ENCODE results near the gene FAM8A1.

Gene FAM8A1

GRCh38 chr6:17602888-17603287 is 2.8 kb downstream of the FAM8A1 start:
- no peak for DNase-seq (ENCODE audit: low spot score)

GRCh38 chr6:17606606-17607005 is 6.5 kb downstream of the FAM8A1 start:
- DNase-seq (ENCODE audit: low spot score) = no peak

DNA sequence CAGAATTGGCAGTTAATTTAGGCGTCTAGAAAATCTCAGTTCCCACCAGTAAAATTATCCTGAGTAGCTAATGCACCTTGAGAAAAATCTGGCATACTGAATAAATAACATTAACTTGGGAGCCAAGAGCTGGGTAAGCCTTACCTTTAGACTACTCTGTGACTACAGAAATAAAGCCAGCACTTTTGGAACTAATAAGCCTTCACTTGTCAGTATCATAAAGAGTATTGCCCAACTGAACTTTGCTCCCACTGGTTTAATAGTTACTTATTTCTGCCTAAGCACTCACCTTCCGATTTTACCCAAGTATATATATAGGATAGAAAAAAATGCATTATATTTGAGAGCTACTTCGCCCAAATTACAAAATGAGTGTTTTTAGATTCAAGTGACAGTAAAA is 10.7 kb downstream of the FAM8A1 start:
- DNase-seq (ENCODE audit: low spot score) = no peak

GRCh38 chr6:17612048-17612447 is 11.9 kb downstream of the FAM8A1 start:
- no peak for DNase-seq (ENCODE audit: low spot score)

GRCh38 chr6:17615794-17616193 is 15.7 kb downstream of the FAM8A1 start:
- DNase-seq (ENCODE audit: low spot score) = no peak

DNA sequence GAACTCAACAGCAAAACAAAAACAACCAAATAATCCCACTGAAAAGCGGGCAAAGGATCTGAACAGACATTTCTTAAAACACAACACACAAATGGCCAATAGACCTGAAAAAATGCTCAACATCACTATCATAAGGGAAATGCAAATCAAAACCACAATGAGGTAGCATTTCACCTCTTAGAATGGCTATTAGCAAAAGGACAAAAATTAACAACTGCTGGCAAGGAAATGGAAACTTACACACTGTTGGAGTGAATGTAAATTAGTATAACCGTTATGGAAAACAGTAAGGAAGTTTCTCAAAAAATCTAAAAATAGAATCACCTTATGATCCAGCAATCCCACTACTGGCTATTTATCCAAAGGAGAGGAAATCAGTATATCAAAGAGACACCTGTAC is 20.9 kb downstream of the FAM8A1 start:
- DNase-seq (ENCODE audit: low spot score) = no peak

- DNase-seq (ENCODE audit: low spot score) = no peak
Observed at GRCh38 chr6:17622144-17622543, 22.0 kb downstream of the FAM8A1 start.

DNA sequence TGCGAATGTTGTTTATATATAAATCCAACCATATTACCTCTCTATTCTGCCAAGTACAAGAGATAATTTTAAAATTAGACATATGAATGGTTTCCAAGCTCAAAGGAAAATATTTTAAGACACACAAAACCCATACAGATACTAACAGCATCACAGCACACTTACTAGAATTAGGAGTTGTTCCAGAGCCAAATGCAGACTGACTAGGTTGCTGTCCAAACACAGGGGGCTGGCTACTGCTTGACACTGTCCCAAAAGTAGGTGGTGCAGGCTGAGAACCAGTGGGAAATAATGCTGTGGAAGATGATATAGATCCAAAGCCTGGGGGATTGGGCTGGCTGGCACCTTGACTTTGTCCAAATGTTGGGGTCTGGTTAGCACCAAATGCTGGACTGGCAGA is 24.3 kb downstream of the FAM8A1 start:
- DNase-seq (ENCODE audit: low spot score) = no peak

DNA sequence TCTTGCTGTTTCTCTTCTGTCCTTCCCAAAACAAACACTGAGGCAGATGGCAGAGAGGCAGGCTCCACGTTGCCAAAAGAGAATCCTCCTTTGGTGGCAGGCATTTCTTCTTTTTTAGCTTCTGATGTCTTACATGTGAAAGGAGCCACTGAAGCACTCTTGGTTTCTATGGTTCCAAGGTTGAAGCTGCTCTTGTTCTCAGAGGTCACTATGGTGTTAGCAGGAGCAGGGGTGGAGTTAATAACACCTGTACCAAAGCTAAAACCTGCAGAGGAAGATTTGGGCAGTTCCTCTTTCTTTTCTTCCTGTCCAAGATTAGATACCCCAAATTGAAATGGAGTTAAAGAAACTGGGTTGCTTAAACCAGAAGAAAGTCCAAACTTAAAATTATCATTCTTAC is 28.8 kb downstream of the FAM8A1 start:
- no peak for DNase-seq (ENCODE audit: low spot score)

DNA sequence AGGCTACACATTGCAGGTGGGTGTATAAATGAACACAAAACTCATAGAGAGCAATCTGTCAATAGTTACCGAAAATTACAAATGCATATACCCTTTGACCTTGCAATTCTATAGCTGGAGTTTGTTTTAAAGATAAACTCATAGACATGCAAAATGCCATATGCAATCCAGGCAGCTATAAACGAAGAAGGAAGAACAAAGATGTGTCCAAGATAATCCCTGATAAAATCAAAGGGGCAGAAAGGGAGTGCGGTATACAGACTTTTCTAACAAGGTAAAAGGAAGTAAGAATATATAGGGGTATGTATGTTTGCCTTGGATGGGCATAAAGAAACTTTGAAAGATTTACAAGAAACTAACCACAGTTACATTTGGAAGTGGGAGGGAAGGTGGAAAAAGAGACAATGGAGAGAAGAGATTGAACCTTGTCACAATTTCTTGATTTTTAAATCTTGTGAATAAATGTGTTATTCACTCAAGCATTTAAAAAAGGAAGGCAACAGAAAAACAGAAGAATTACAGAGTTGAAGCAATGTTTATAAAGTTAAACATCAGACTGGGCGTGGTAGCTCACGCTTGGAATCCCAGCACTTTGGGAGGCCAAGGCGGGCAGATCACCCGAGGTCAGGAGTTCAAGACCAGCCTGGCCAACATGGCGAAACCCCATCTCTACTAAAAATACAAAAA is 29.9 kb downstream of the FAM8A1 start:
- DNase-seq (ENCODE audit: low spot score) = no peak

- DNase-seq (ENCODE audit: low spot score) = no peak
Observed at GRCh38 chr6:17630511-17631073, 30.5 kb downstream of the FAM8A1 start.

DNA sequence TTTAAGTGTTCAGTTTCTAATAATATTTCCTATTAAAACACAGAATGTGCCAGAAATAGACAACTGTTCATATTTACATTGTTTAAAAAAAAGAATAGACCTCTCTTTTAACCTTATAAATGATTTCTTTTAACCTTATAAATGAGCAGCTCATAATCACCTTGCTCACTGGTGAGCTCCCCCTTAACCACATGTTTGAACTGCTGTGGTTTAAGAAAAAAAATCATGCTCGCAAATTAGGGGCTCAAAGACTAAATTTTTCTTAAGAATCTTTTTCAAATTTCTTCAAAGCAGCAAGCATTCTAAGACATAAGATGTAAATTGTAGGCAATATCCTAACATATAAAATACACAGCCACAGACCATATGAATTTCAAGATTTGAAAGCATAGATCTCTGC is 32.8 kb downstream of the FAM8A1 start:
- DNase-seq (ENCODE audit: low spot score) = peak; percentile 12

DNA sequence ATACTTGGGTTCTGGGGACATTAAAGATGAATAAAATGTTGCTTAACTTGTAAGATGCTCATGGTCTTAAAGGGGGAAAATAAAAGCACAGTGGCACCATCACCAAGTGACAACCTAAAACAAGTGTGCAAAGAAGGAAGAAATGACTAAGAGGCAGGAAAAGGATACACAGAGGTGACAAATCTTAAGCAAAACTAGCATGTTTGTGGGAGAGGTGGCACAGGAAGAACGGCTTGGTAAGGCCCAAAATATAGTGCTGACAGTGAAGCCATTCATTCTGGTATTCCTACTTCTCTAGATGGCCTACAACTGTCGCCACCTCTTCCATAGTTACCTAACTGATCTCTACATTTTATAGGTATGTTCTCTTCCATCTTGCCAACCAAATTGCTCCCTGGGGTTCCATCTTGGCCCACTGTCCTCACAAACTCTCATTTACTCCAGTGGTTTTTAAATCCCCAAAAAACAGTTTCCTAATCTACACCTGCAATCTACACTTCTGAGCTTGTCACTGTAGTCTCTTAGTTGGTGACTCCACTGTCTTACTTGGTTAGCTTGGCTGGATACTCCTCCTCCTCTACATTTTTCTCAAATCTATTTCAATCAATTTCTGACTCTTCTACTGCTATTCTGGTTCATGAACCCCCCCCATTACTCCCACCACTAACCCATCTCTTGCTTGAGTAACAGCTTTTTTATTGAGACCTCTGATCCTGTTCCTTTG is 33.5 kb downstream of the FAM8A1 start:
- peak; percentile 49 for DNase-seq (ENCODE audit: low spot score)

DNA sequence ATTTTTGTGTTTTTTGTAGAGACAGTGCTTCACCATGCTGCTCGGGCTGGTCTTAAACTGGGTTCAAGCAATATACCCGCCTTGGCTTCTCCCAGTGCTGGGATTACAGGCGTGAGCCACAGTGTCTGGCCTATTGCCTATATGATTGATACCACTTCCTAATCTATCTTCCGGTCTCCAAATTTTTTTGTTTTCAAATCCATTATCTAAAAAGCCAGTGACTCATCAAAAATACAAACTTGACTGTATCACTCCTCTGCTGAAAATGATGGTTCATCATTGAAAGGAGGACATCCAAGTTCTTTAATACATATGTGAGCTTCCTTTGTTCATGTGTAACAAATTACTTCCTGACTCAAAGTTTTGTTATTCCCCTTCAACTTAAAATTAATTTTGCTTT is 35.5 kb downstream of the FAM8A1 start:
- no peak for DNase-seq (ENCODE audit: low spot score)

DNA sequence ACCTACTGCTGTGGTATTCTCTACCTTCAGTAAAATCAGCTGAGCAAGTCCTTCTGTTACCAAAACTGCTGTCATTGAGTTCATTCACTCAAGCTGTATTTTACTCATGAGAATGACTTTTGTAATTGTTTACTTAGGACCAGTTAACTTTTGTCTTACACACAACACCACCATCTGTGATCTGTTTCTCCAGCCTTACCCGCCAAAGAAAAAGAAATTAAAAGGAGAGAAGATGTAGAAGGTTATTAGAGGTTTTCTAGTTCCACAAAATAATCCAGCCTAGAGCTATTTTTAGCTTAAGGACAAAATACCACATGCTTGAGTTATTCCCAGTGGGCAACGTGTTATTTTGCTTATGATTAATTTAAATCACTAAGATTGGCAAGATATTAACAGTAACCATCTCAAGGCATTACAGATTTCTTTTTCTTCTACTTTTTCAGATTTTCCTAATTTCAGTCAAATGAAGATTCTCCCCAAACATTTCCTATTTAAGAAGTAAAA is 38.2 kb downstream of the FAM8A1 start:
- DNase-seq (ENCODE audit: low spot score) = no peak

- DNase-seq (ENCODE audit: low spot score) = no peak
Observed at GRCh38 chr6:17640477-17640917, 40.4 kb downstream of the FAM8A1 start.

DNA sequence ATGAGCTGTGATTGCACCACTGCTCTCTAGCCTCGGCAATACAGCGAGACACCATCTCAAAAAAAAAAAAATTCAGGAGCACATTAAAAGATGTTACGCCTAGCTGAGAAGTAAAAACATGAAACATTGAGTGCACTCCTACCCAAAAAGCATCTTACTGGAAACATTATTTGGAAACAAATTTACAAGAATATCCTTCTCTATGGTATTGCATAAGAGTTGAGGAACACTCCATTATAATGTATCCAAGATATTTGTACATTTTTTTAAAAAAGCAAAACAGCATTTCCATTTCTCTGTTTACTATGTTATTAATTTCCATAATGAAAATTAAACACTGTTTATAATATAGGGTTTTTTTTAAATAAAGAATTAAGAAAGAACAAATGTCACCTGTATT is 48.6 kb downstream of the FAM8A1 start:
- no peak for DNase-seq (ENCODE audit: low spot score)

- no peak for DNase-seq (ENCODE audit: low spot score)
Observed at GRCh38 chr6:17650656-17651309, 50.7 kb downstream of the FAM8A1 start.

DNA sequence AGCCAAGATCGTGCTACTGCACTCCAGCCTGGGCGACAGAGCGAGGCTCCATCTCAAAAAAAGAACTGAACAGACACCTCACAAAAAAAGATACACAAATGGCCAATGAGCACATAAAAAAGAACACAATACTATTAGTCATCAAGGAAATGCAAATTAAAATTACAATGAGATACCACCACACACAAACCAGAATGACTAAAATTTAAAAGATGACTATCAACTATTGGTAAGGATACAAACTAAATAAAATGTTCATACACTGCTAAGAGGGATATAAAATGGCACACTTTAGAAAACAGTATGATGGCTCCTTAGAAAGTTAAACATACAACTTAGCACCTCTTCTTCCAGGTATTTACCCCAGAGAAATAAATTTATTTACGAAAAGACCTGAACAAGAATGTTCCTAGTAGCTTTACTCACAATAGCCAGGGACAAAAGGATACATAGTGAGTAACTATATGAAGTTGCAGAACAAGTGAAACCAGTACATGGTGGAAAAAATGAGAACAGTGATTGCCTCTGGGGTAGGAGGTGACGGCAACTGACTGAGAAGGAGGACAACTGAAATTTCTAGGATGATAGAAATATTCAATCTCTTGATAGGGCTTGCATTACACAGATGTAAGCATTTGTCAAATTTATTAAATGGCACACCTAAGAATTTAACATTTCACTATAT is 53.2 kb downstream of the FAM8A1 start:
- DNase-seq (ENCODE audit: low spot score) = no peak

DNA sequence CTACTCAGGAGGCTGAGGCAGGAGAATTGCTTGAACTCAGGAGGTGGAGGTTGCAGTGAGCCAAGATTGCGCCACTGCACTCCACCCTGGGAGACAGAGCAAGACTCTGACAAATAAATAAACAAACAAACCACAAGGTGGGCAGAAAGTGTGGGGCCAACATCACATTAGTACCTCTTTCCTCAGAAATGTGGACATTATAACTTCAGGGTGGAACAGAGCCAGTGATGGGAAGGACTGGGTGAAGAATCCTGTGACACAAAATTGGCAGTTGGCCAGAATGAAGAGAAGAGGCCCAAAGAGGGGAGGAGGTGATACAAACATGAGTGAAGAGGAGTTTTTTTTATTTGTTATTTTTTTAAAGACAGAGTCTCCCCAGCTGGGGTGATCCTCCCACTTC is 56.0 kb downstream of the FAM8A1 start:
- no peak for DNase-seq (ENCODE audit: low spot score)

DNA sequence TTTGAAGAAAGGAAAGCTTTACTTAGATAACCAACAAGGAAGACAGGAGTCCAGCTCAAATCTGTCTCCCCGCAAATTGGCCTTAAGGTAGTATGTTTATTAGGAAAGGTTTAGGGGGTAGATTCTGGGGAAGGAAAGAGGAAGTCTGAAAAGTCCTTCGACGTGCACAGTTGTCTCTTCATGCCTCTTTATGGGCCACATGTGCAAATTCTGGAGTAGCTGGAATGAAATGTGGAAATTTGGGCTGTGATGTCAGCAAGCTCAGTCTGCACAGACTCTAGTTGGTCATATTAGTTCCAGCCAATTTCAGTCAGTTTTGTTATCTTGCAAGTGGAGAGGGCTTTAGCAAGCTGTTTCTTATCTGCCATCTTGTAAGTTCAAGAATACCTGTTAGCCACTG is 56.5 kb downstream of the FAM8A1 start:
- DNase-seq (ENCODE audit: low spot score) = no peak
